ENCODE data around the gene FOXF1. TPM values are rescaled to one million over a fixed set of nuclear protein-coding genes. Genes with fewer than 3 reads are reported as not detected.

Gene FOXF1
- polyA plus RNA-seq, 3 donors, result not detected

DNA sequence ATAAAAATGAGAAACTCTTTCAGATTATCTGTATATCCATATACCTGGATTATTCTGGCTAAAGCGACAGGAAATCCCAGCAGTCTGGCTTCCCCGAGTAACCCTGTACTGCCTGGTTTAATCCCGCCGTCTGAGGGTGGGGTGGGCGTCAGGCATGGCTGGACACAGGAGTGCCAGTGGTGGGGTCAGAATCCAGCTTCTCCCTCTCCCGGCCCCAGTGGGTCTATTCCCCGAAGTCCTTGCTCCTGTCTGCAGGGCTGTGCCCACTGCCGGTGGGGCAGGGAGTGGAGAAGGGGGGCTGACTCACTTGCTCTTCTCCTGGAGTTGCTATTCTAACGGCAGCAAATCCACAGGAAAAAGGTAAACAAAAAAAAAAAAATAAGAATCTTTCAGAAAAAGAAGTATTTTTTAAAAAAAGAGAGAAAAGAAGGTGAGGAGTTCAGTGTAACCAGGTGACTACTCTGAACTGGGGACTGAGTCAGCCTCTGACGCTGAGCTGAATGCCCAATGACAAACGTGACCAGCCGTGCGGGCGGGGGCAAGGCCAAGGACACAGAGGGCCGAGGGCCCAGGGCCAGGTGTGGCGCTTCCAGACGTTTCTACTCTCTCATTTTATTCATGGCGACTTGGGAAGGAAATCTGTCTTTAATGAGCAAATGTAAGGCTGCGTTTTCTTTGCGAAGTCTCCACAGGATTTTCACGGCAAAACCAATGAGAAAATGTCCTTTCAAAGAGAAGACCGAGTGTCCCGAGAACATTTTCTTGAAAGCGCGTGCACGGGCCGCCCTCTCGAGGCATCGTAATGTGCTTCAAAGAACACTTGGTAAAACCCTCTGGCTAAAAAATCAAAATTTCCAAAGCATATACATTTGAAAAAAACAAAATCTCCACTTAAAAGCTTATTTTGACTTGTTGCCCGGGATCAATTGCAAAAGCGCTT is 20.2 kb downstream of the FOXF1 start:
- Histone ChIP-seq H2AFZ (ENCODE audit: insufficient read depth, low read depth, low read length, poor library complexity, severe bottlenecking) (no peak overlapping the region), H3K4me1 (ENCODE audit: control insufficient read depth in 1 of 2, insufficient read depth in 2 of 2, low read length in 2 of 2) (no peaks in the 10 kb centered on the region), H3K9me3 (replicated peaks in 1 of 2; ENCODE audit: control insufficient read depth in 1 of 2, insufficient read depth in 1 of 2, low read length in 2 of 2) (no peaks in the 10 kb centered on the region), H3K4me3 (replicated peaks in 1 of 3; ENCODE audit: low read depth in 2 of 3, low read length in 3 of 3) (no peak overlapping the region), H3K27me3 (ENCODE audit: control insufficient read depth in 2 of 2, insufficient read depth in 2 of 2, low read length in 2 of 2) (no peaks in the 10 kb centered on the region), H3K27ac (ENCODE audit: low read depth in 1 of 2, low read length in 2 of 2) (no peak overlapping the region), H3K9ac (ENCODE audit: insufficient read depth, low read length, poor library complexity, severe bottlenecking) (no peak overlapping the region), H3K79me2 (ENCODE audit: insufficient read depth, low read length) (no peaks in the 10 kb centered on the region), H4K20me1 (ENCODE audit: insufficient read depth, low read length) (no peaks in the 10 kb centered on the region), H3K4me2 (replicated peaks; ENCODE audit: extremely low read depth, low read length, poor library complexity, severe bottlenecking) (no peak overlapping the region), H3K36me3 (replicated peaks in 1 of 2; ENCODE audit: control insufficient read depth in 1 of 2, insufficient read depth in 2 of 2, low read length in 2 of 2) (peaks cover 14 to 23% of the 10 kb centered on the region in 2 donors)
- WGBS (ENCODE audit: insufficient coverage), result 95% methylated on average over 25 of the region's 31 CpGs
- Mint-ChIP-seq H3K4me3 (no peak overlapping the region), H3K9me3 (peaks cover 0 to 5% (median 0%) of the 10 kb centered on the region in 7 donors), H3K27me3 (ENCODE audit: low read depth in 3 of 3) (peaks cover 0 to 1% (median 0%) of the 10 kb centered on the region in 3 donors), H3K36me3 (peaks cover 30 to 56% of the 10 kb centered on the region in 2 donors), H3K27ac (no peak overlapping the region), H3K4me1 (no peaks in the 10 kb centered on the region)
- DNase-seq, result no peak
- TF ChIP-seq, protein P1, sequence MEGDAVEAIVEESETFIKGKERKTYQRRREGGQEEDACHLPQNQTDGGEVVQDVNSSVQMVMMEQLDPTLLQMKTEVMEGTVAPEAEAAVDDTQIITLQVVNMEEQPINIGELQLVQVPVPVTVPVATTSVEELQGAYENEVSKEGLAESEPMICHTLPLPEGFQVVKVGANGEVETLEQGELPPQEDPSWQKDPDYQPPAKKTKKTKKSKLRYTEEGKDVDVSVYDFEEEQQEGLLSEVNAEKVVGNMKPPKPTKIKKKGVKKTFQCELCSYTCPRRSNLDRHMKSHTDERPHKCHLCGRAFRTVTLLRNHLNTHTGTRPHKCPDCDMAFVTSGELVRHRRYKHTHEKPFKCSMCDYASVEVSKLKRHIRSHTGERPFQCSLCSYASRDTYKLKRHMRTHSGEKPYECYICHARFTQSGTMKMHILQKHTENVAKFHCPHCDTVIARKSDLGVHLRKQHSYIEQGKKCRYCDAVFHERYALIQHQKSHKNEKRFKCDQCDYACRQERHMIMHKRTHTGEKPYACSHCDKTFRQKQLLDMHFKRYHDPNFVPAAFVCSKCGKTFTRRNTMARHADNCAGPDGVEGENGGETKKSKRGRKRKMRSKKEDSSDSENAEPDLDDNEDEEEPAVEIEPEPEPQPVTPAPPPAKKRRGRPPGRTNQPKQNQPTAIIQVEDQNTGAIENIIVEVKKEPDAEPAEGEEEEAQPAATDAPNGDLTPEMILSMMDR (IDR thresholded peaks at IDR 0.05), result no peak
- intact Hi-C loops (cut with micrococcal nuclease), result no loop called here

DNA sequence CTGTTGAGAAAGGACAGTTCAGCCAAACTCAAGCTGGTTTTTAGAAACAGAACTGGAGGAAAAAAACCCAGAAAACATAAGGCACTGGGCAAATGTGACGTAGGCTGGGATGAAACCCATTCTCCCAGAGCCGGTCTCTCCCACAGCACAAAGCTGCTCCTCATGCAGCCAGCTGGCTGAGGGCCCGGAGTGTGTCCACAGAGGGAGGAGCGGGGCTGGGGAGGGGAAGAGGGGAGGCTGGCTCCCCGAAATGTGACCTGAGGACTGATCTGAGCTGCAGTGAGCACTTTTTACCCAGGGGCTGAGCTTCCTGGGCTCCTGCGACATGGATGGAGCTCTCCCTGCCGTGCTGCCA is 20.8 kb downstream of the FOXF1 start:
- TF ChIP-seq, protein P1 (IDR thresholded peaks at IDR 0.05), result no peak
- no peaks in the 10 kb centered on the region for H3K9me3 ChIP-seq (replicated peaks in 1 of 2; ENCODE audit: control insufficient read depth in 1 of 2, insufficient read depth in 1 of 2, low read length in 2 of 2)
- H2AFZ ChIP-seq (ENCODE audit: insufficient read depth, low read depth, low read length, poor library complexity, severe bottlenecking), result no peak overlapping the region
- no peaks in the 10 kb centered on the region for H4K20me1 ChIP-seq (ENCODE audit: insufficient read depth, low read length)
- no peaks in the 10 kb centered on the region for H3K4me1 ChIP-seq (ENCODE audit: control insufficient read depth in 1 of 2, insufficient read depth in 2 of 2, low read length in 2 of 2)
- peaks cover 17 to 29% of the 10 kb centered on the region in 2 donors for H3K36me3 ChIP-seq (replicated peaks in 1 of 2; ENCODE audit: control insufficient read depth in 1 of 2, insufficient read depth in 2 of 2, low read length in 2 of 2)
- H3K4me3 Mint-ChIP-seq, result no peak overlapping the region
- no peak overlapping the region for H3K4me2 ChIP-seq (replicated peaks; ENCODE audit: extremely low read depth, low read length, poor library complexity, severe bottlenecking)
- H3K27ac ChIP-seq (ENCODE audit: low read depth in 1 of 2, low read length in 2 of 2), result no peak overlapping the region
- H3K27ac Mint-ChIP-seq, result no peak overlapping the region
- no peaks in the 10 kb centered on the region for H3K27me3 ChIP-seq (ENCODE audit: control insufficient read depth in 2 of 2, insufficient read depth in 2 of 2, low read length in 2 of 2)
- DNase-seq, result no peak
- no peaks in the 10 kb centered on the region for H3K4me1 Mint-ChIP-seq
- H3K9me3 Mint-ChIP-seq, result peaks cover 0 to 5% (median 0%) of the 10 kb centered on the region in 7 donors
- no peak overlapping the region for H3K9ac ChIP-seq (ENCODE audit: insufficient read depth, low read length, poor library complexity, severe bottlenecking)
- no peaks in the 10 kb centered on the region for H3K79me2 ChIP-seq (ENCODE audit: insufficient read depth, low read length)
- H3K36me3 Mint-ChIP-seq, result peaks cover 33 to 62% of the 10 kb centered on the region in 2 donors
- WGBS (ENCODE audit: insufficient coverage), result 98% methylated on average over 5 of the region's 7 CpGs
- H3K27me3 Mint-ChIP-seq (ENCODE audit: low read depth in 3 of 3), result peaks cover 0 to 1% (median 0%) of the 10 kb centered on the region in 3 donors
- no peak overlapping the region for H3K4me3 ChIP-seq (replicated peaks in 1 of 3; ENCODE audit: low read depth in 2 of 3, low read length in 3 of 3)
- intact Hi-C loops (cut with micrococcal nuclease), result no loop called here
